Erythroblast (primary cell): ENCODE results near the gene FAM117A.

ENCODE experiments used
- GATA1 ChIP-seq: IDR thresholded peaks from 2 replicates; pipeline ENCODE4 v1.6.1; 2011; ENCODE audit warnings: low read depth, mild to moderate bottlenecking, control low read depth, low read length, moderate library complexity
- POLR2A ChIP-seq: IDR thresholded peaks from 2 replicates; pipeline ENCODE4 v1.6.1; 2011; ENCODE audit warnings: mild to moderate bottlenecking, low read length

GRCh38 chr17:49694847-49695697 lies 68.9 kb downstream of the FAM117A start:
- TF ChIP-seq POLR2A = no peak
- TF ChIP-seq GATA1 = no peak
